CD14-positive monocyte (primary cell): ENCODE results near the gene MND1. TPM values are rescaled to one million over a fixed set of nuclear protein-coding genes. Genes with fewer than 3 reads are reported as not detected.

Experiments
- DNase-seq, 3 donors: peaks; one replicate each; pipeline ENCODE4 v3.0.0-alpha.2; 2011 to 2022
- H2AFZ ChIP-seq: 2 replicates; pipeline ENCODE4 v1.6.0; 2012; ENCODE audit warnings: mild to moderate bottlenecking, low read depth, low read length, inconsistent platforms; ENCODE audit not compliant: insufficient read depth, poor library complexity, severe bottlenecking
- H3K27ac ChIP-seq, 2 donors: 1 replicate in 1 of 2; 2 replicates in 1 of 2; pipeline ENCODE4 v1.5.1; 2012 to 2013; ENCODE audit warnings: low read length in 2 of 2, control low read depth in 1 of 2, inconsistent platforms in 1 of 2, low read depth in 1 of 2, mild to moderate bottlenecking in 1 of 2
- H3K27me3 ChIP-seq, 2 donors: one replicate each; pipeline versions ENCODE4 v1.6.0 to v1.6.1; 2011 to 2013; ENCODE audit warnings: low read length in 2 of 2; ENCODE audit not compliant: control insufficient read depth in 2 of 2, insufficient read depth in 2 of 2
- H3K36me3 ChIP-seq, 2 donors: replicated peaks in 1 of 2; 1 replicate in 1 of 2; 2 replicates in 1 of 2; pipeline versions ENCODE4 v1.5.1 to v1.6.1; 2012 to 2013; ENCODE audit warnings: low read length in 2 of 2, control low read depth in 1 of 2, inconsistent platforms in 1 of 2, mild to moderate bottlenecking in 1 of 2; ENCODE audit not compliant: insufficient read depth in 2 of 2, control insufficient read depth in 1 of 2
- H3K4me1 ChIP-seq, 2 donors: 1 replicate in 1 of 2; 2 replicates in 1 of 2; pipeline versions ENCODE4 v1.5.1 to v1.6.1; 2012 to 2013; ENCODE audit warnings: low read length in 2 of 2, control low read depth in 1 of 2, inconsistent platforms in 1 of 2, mild to moderate bottlenecking in 1 of 2, moderate library complexity in 1 of 2; ENCODE audit not compliant: insufficient read depth in 2 of 2, control insufficient read depth in 1 of 2
- H3K4me2 ChIP-seq: replicated peaks from 2 replicates; pipeline ENCODE3; 2012; ENCODE audit warnings: low read length, moderate library complexity, mild to moderate bottlenecking; ENCODE audit not compliant: poor library complexity, severe bottlenecking; ENCODE audit errors: extremely low read depth
- H3K4me3 ChIP-seq, 3 experiments: fragments of 200-600 bp in 1 of 3; sonication (generic) in 1 of 3; replicated peaks in 1 of 3; 1 replicate in 2 of 3; 2 replicates in 1 of 3; pipeline ENCODE4 v1.5.1; 2011 to 2013; ENCODE audit warnings: low read length in 3 of 3, mild to moderate bottlenecking in 3 of 3, control low read depth in 2 of 3, low read depth in 2 of 3, inconsistent platforms in 1 of 3, moderate library complexity in 1 of 3
- H3K79me2 ChIP-seq: 2 replicates; pipeline ENCODE4 v1.6.0; 2012; ENCODE audit warnings: mild to moderate bottlenecking, control low read depth, inconsistent platforms, low read length, moderate library complexity; ENCODE audit not compliant: insufficient read depth
- H3K9ac ChIP-seq: 2 replicates; pipeline ENCODE4 v1.6.0; 2017; ENCODE audit warnings: low read length, mild to moderate bottlenecking; ENCODE audit not compliant: insufficient read depth, poor library complexity, severe bottlenecking
- H3K9me3 ChIP-seq, 2 donors: replicated peaks in 1 of 2; 1 replicate in 1 of 2; 2 replicates in 1 of 2; pipeline versions ENCODE4 v1.5.1 to v1.6.1; 2012 to 2013; ENCODE audit warnings: low read length in 2 of 2, control low read depth in 1 of 2; ENCODE audit not compliant: control insufficient read depth in 1 of 2, insufficient read depth in 1 of 2
- H4K20me1 ChIP-seq: 2 replicates; pipeline ENCODE4 v1.6.0; 2012; ENCODE audit warnings: mild to moderate bottlenecking, low read length, control low read depth, moderate library complexity; ENCODE audit not compliant: insufficient read depth
- H3K27ac Mint-ChIP-seq, 7 donors: one replicate each; pipeline ENCODE4 v1.8.0; 2020; ENCODE audit warnings: mild to moderate bottlenecking in 7 of 7, mixed read lengths in 7 of 7, moderate library complexity in 6 of 7, inconsistent platforms in 2 of 7
- H3K27me3 Mint-ChIP-seq, 3 donors: one replicate each; pipeline ENCODE4 v1.8.0; 2021 to 2022; ENCODE audit warnings: low read depth in 3 of 3, mild to moderate bottlenecking in 3 of 3, mixed read lengths in 3 of 3, moderate library complexity in 3 of 3, inconsistent platforms in 1 of 3
- H3K36me3 Mint-ChIP-seq, 2 donors: one replicate each; pipeline ENCODE4 v1.8.0; 2020; ENCODE audit warnings: mixed read lengths in 2 of 2, inconsistent platforms in 1 of 2, mild to moderate bottlenecking in 1 of 2
- H3K4me1 Mint-ChIP-seq: one replicate; pipeline ENCODE4 v1.8.0; 2020; ENCODE audit warnings: mild to moderate bottlenecking, mixed read lengths
- H3K4me3 Mint-ChIP-seq, 2 donors: one replicate each; pipeline ENCODE4 v1.8.0; 2020; ENCODE audit warnings: mild to moderate bottlenecking in 2 of 2, mixed read lengths in 2 of 2, moderate library complexity in 1 of 2
- H3K9me3 Mint-ChIP-seq, 7 donors: one replicate each; pipeline ENCODE4 v1.8.0; 2020 to 2022; ENCODE audit warnings: mixed read lengths in 7 of 7, mild to moderate bottlenecking in 6 of 7, moderate library complexity in 6 of 7, inconsistent platforms in 2 of 7
- WGBS: methylation state at CpG from one replicate; pipeline ENCODE4 v1.1.5; 2013; ENCODE audit warnings: missing lambda C conversion rate; ENCODE audit not compliant: insufficient coverage; 5-methylcytosine and 5-hydroxymethylcytosine counted together
- intact Hi-C, 2 donors: fragments of 100-400 bp; cut with micrococcal nuclease; formaldehyde crosslinking; loops; one replicate each; pipeline versions ENCODE4 v1.15.0 to v1.15.1; 2023
- polyA minus RNA-seq: library from RNA; depleted of rRNA, polyadenylated mRNA; stranded (reverse); fragments of >200 nt; gene quantifications from 2 replicates; pipeline ENCODE4 v1.2.3, GENCODE V29; 2012
- polyA plus RNA-seq, 3 donors: library from polyadenylated mRNA; depleted of rRNA in 1 of 3; unstranded in 2 of 3; stranded (reverse) in 1 of 3; fragments of 300-500 nt in 2 of 3; fragments of >200 nt in 1 of 3; fragmentation: Illumina TruSeq in 2 of 3; gene quantifications; 1 replicate in 2 of 3; 2 replicates in 1 of 3; pipeline ENCODE4 v1.2.3, GENCODE V29; 2012 to 2021
- total RNA-seq, 12 experiments: library from RNA in 1 of 12; stranded (reverse) in 1 of 12; fragments of 120-200 nt in 1 of 12; gene quantifications; one replicate each; pipeline ENCODE4 v1.2.4 and lab custom pipeline; 2013 to 2026; ENCODE audit warnings: mixed read lengths in 6 of 12, inconsistent platforms in 1 of 12
- TF ChIP-seq, protein P1 (sequence below): fragments of 200-600 bp; IDR thresholded peaks from one replicate; pipeline ENCODE4 v1.8.0; 2022; ENCODE audit warnings: antibody characterized with exemption, mild to moderate bottlenecking

Gene MND1
- 0.17 TPM for total RNA-seq (2013)
- polyA plus RNA-seq (not detected), polyA minus RNA-seq (not detected in 2 replicates), total RNA-seq (lab: John Stamatoyannopoulos, UW) (0 to 0.35 (median 0) reads per million in 11 experiments)

- no peaks in the 10 kb centered on the region for H3K9me3 ChIP-seq
- under 1% methylated on average over 78 of the region's 86 CpGs for WGBS
- no peaks in the 10 kb centered on the region for H4K20me1 ChIP-seq
- peaks cover 45% of the 10 kb centered on the region for H3K79me2 ChIP-seq
- H3K27ac Mint-ChIP-seq, result peak within 1 kb of the TSS in 3 of 7 donors; percentile 3 to 25 (median 18)
- H3K27me3 Mint-ChIP-seq, result peaks cover 8 to 13% (median 9%) of the 10 kb centered on the region in 3 donors
- peak; percentile 64 to 71 (median 64) for DNase-seq
- H3K9me3 Mint-ChIP-seq, result no peaks in the 10 kb centered on the region
- no peak within 1 kb of the TSS for H3K27ac ChIP-seq
- TF ChIP-seq, protein P1, sequence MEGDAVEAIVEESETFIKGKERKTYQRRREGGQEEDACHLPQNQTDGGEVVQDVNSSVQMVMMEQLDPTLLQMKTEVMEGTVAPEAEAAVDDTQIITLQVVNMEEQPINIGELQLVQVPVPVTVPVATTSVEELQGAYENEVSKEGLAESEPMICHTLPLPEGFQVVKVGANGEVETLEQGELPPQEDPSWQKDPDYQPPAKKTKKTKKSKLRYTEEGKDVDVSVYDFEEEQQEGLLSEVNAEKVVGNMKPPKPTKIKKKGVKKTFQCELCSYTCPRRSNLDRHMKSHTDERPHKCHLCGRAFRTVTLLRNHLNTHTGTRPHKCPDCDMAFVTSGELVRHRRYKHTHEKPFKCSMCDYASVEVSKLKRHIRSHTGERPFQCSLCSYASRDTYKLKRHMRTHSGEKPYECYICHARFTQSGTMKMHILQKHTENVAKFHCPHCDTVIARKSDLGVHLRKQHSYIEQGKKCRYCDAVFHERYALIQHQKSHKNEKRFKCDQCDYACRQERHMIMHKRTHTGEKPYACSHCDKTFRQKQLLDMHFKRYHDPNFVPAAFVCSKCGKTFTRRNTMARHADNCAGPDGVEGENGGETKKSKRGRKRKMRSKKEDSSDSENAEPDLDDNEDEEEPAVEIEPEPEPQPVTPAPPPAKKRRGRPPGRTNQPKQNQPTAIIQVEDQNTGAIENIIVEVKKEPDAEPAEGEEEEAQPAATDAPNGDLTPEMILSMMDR, result peak; percentile 99
- peaks cover 20 to 32% of the 10 kb centered on the region in 2 donors for H3K4me1 ChIP-seq
- H3K4me3 Mint-ChIP-seq, result peak within 1 kb of the TSS; percentile 88 to 95
- peaks cover 0 to 5% of the 10 kb centered on the region in 2 donors for H3K27me3 ChIP-seq
- intact Hi-C loops, result loop anchor here (5.0 to 10.0 kb wide), 4 partner anchors 88 to 410 kb away; no protein-coding TSS in a partner anchor
- no peaks in the 10 kb centered on the region for H3K36me3 ChIP-seq
- H3K4me1 Mint-ChIP-seq, result peaks cover 43% of the 10 kb centered on the region
- H3K4me2 ChIP-seq, result peak within 1 kb of the TSS; percentile 99
- H3K36me3 Mint-ChIP-seq, result no peaks in the 10 kb centered on the region
- peak within 1 kb of the TSS; percentile 64 to 91 (median 81) for H3K4me3 ChIP-seq
- H3K9ac ChIP-seq, result peak within 1 kb of the TSS; percentile 63
- peak within 1 kb of the TSS; percentile 97 for H2AFZ ChIP-seq
Measured at GRCh38 chr4:153344131-153345011, at the start of gene MND1. Gene MND1, plus strand, starts transcription at chr4:153344688. Its CDS starts 50 bp downstream, at chr4:153344738.

DNA sequence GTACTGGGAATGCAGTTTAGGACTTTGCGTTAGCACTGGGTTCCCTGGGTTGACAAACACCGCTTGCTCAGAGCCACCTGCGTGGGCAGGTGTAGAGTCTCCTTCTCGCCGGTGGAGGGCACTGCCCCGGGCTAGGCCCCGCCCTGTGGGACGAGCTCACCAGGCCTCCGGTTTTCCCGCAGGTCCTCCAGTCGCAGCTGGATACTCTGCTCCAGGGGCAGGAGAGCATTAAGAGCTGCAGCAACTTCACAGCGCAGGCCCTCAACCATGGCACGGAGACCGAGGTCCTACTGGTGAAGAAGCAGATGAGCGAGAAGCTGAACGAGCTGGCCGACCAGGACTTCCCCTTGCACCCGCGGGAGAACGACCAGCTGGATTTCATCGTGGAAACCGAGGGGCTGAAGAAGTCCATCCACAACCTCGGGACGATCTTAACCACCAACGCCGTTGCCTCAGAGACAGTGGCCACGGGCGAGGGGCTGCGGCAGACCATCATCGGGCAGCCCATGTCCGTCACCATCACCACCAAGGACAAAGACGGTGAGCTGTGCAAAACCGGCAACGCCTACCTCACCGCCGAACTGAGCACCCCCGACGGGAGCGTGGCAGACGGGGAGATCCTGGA lies 49.2 kb upstream of the MND1 start:
- no peak overlapping the region for H3K4me3 Mint-ChIP-seq
- H2AFZ ChIP-seq, result no peak overlapping the region
- TF ChIP-seq, protein P1, result no peak

More for the DNA sequence above, 49.2 kb upstream of the MND1 start:
- H4K20me1 ChIP-seq, result no peaks in the 10 kb centered on the region
- intact Hi-C loops, result no loop called here
- H3K27me3 ChIP-seq, result no peaks in the 10 kb centered on the region
- peaks cover 0 to 2% (median 0%) of the 10 kb centered on the region in 3 donors for H3K27me3 Mint-ChIP-seq
- H3K79me2 ChIP-seq, result no peaks in the 10 kb centered on the region
- H3K27ac Mint-ChIP-seq, result peak overlapping the region in 1 of 7 donors; percentile 47
- H3K36me3 ChIP-seq, result no peaks in the 10 kb centered on the region
- H3K27ac ChIP-seq, result no peak overlapping the region
- DNase-seq, result no peak
- H3K4me1 Mint-ChIP-seq, result peaks cover 3% of the 10 kb centered on the region
- no peak overlapping the region for H3K4me3 ChIP-seq
- peaks cover 5 to 14% (median 9%) of the 10 kb centered on the region in 7 donors for H3K9me3 Mint-ChIP-seq
- no peaks in the 10 kb centered on the region for H3K4me1 ChIP-seq
- peaks cover 0 to 2% of the 10 kb centered on the region in 2 donors for H3K36me3 Mint-ChIP-seq
- no peak overlapping the region for H3K9ac ChIP-seq
- H3K4me2 ChIP-seq, result no peak overlapping the region
- H3K9me3 ChIP-seq, result peaks cover 3% of the 10 kb centered on the region in 2 donors
- WGBS, result 97% methylated on average over 40 of the region's 40 CpGs
